ENCODE measurements around the gene CENPU. TPM values are rescaled to one million over a fixed set of nuclear protein-coding genes. Genes with fewer than 3 reads are reported as not detected.

The CENPU gene
- polyA plus RNA-seq, 4 donors = 31.3 to 49.5 (median 42.4) TPM

GRCh38 chr4:184715526-184715925, 18.4 kb downstream of the CENPU start:
- no peak for DNase-seq (ENCODE audit: low read depth in 4 of 4, low spot score in 3 of 4)

DNA sequence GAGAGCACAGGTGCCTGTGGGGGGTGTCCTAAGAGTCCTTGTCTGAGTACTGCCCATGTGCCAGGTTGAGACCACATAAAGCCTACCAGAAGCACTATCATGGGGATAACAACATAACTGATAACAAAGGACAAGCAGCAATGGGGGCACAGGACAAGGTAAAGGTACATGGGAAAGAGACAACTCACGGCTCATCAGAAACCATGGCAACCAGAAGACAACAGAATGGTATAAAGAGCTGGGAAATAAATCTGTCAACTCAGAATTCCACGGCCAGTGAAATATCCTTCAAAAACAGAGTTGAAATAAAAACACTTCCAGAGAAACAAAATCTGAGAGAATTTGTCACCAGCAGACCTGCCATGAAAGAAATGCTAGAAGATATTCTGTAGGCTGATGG, 20.0 kb downstream of the CENPU start:
- no peak for DNase-seq (ENCODE audit: low read depth in 4 of 4, low spot score in 3 of 4)

DNA sequence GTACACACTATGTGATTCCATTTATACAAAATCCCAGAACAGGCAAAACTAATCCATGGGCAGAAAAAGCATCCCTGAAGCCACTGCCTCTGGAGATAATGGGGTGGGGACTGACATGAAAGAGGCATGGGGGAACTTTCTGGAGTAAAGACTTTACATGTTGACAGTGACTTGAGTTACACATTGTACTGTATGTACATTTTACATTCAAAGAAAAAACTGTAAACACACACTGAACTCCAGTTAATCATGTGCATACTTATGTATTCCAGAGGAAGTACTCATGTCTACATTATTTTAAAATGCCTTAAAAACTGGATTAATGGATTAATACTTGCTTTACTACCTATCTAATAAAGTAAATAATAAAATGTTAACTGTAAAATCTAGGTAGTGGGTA, 21.6 kb downstream of the CENPU start:
- no peak for DNase-seq (ENCODE audit: low read depth in 4 of 4, low spot score in 3 of 4)

DNA sequence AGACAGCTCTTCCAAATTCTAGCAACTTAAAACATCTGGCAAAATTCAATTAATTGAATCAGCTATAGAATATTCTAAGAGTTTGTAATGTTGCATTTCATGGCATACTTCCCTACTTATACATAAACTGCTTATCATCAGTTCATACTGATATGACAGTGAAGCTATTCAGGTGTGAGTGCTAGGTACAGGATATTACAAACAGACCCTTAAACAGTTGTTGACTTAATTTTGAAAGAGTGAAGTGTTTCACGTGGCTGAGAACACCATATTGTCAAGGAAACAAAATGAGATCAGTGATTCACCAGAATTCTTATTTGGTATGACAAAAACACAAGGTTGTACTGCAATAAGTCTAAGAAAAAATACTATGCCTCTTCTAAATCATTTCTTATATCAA, 27.4 kb downstream of the CENPU start:
- no peak for DNase-seq (ENCODE audit: low read depth in 4 of 4, low spot score in 3 of 4)

DNA sequence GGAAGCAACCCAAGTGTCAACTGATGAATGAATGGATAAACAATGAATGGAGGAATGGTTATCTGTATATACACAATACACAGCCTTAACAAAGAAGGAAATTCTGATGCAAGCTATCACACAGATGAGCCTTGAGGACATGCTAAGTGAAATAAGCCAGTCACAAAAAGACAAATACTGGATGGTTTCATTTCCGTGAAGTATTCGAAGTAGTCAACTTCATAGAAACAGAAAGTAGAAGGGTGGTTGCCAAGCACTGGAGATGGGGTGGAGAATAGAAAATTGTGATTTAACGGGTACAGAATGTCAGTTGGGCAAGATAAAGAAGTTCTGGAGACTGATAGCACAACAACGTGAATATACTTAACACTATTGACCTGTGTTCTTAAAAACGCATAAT, 28.2 kb downstream of the CENPU start:
- no peak for DNase-seq (ENCODE audit: low read depth in 4 of 4, low spot score in 3 of 4)

DNA sequence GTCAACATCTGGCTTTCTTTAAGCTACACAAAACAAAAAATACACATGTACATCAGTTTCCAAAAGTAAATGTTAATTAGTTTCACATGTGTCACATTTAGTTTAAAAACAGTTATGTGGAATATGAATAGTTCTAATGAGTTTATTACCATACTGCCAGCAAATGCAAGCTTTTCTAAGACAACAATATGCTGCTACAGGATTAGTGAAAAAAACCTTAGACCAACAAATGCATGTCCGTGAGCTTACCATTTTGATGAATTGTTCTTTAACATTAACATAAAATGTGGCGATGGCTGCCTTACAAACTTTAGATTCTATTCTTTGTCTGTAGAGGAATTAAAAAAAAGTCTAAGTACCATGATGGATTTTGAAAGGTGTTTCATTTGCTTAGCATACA, 31.8 kb downstream of the CENPU start:
- DNase-seq (ENCODE audit: low read depth in 4 of 4, low spot score in 3 of 4) = no peak

- DNase-seq (ENCODE audit: low read depth in 4 of 4, low spot score in 3 of 4) = no peak
These were observed 34.0 kb downstream of the CENPU start for GRCh38 chr4:184699941-184700340.

- DNase-seq (ENCODE audit: low read depth in 4 of 4, low spot score in 3 of 4) = no peak
These were observed 35.9 kb downstream of the CENPU start for GRCh38 chr4:184697956-184698355.

- DNase-seq (ENCODE audit: low read depth in 4 of 4, low spot score in 3 of 4) = no peak
These were observed 38.6 kb downstream of the CENPU start for GRCh38 chr4:184695178-184695896.

DNA sequence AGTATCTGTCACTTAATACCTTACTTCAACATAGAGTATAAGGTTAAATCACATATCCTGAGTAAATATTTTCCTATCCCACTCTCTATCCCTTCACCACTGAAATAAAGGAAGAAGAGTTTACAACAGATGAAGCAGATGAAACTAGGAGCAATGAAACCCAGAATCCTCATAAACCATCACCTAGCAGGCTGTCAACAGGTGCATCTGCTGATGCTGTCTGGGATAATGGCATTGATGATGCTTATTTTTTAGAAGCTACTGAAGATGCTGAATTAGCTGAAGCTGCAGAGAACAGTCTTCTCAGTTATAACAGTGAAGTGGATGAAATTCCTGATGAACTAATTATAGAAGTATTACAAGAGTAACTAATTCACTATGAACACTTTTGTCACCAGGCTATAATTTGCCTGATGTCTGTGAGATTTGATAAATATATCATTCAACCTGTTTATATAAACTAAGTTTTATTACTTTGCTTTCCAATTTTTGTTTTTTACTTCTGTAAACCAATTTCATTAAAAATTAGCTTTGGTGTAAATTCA, 39.4 kb downstream of the CENPU start:
- DNase-seq (ENCODE audit: low read depth in 4 of 4, low spot score in 3 of 4) = no peak

DNA sequence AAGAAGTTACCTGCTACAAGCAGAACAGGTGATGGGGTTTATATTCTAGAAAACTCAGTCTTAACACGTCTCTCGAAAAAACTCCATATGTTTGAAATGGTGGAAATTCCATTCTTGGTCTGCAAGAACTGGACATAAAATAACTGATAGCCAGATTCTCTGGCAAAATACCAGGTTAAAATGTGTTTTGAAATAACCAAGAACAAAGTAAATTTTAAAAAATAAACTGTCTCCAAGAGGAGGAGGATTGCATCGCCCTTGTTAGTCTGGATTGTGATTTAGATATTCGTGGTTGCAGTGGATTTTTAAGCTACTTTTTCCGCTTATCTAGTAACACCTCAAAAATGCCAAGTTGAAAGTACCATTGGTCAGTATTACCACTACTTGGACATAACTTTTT, 40.8 kb downstream of the CENPU start:
- DNase-seq (ENCODE audit: low read depth in 4 of 4, low spot score in 3 of 4) = no peak

DNA sequence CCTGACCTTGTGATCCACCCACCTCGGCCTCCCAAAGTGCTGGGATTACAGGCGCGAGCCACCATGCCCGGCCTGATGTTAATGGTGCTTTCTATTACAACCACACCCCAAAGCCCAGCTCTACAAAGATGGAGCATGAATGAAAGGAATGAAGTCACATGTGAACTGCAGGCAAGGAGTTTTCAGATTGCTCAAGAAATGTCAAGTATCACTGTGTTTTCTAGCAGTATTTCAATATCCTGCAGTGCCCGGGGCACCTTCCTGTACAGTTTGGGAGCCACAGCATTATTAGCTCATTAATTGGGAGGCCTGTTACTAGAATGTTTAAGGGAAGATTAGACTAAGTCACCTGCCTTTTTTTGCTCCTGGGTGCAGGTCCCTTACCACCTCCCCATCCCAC, 44.2 kb downstream of the CENPU start:
- DNase-seq (ENCODE audit: low read depth in 4 of 4, low spot score in 3 of 4) = no peak

GRCh38 chr4:184688447-184688846, 45.4 kb downstream of the CENPU start:
- no peak for DNase-seq (ENCODE audit: low read depth in 4 of 4, low spot score in 3 of 4)

DNA sequence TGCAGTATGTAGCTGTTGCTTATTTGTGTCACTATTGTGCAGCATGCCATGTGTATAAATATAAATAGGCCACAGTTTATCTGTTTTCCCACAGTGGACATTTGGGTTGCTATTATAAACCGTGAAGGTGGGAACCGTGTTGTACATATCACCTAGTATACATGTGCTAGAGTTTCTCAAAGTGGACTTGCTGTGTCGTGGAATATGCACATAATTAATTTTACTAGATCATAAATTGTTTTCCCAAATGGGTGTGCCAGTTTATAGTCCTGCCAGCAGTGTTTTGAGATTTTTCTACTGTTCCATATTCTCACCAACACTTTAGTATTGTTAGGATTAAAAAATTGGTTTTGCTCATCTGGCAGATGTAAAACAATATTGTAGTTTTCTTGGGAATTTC, 45.9 kb downstream of the CENPU start:
- no peak for DNase-seq (ENCODE audit: low read depth in 4 of 4, low spot score in 3 of 4)

DNA sequence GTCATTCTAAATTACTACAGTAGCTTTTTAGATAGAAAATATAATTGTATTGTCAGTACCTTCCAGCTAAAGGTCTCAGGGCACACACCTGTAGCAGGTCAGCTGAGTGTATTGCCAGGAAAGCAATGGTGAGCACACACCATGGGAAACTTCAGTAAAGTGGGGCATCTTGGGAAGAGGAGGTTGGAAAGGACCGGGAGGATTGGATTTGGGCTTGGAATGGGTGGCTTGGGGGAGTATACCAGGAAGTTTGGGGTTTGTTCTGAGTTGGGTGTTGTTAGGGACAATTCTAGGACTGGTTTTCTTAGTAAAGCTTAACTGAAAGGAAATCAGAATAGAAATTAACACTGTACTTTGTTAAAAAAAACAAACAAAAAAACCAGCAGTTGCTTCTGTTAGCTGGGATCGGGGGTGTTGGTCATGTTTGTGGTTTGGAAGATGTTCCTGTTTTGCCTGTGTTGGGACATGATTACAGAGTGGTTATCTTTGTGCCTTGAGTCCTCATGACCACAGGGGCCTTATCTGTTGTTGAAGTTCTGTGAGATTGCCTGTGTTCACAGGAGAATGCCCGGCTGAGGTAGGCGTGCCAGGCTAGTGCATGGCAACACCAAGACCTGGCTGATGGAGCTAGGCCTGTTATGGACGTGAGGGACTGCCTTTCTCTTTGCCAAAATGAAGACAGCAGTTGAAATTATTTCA, 49.3 kb downstream of the CENPU start:
- no peak for DNase-seq (ENCODE audit: low read depth in 4 of 4, low spot score in 3 of 4)

- no peak for DNase-seq (ENCODE audit: low read depth in 4 of 4, low spot score in 3 of 4)
These were observed 52.0 kb downstream of the CENPU start for GRCh38 chr4:184681916-184682315.

DNA sequence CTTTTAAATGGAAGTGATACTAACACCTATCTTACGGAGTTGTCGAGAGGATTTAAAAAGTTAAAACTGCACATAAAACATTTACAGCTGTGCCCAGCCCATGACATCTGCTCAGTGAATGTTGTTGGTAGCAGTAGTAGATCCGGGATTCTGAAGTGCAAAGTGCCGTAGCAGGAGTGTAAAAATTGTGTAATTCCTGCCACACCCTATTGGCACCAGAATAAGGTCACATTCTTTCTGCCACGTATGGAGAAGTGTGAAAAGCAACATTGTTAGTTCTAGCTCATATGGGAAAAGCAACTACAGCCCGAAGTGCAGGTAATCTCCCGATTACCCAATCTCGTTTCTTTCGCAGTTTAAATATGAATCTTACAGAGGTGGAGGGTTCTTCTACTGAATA, 53.2 kb downstream of the CENPU start:
- no peak for DNase-seq (ENCODE audit: low read depth in 4 of 4, low spot score in 3 of 4)

DNA sequence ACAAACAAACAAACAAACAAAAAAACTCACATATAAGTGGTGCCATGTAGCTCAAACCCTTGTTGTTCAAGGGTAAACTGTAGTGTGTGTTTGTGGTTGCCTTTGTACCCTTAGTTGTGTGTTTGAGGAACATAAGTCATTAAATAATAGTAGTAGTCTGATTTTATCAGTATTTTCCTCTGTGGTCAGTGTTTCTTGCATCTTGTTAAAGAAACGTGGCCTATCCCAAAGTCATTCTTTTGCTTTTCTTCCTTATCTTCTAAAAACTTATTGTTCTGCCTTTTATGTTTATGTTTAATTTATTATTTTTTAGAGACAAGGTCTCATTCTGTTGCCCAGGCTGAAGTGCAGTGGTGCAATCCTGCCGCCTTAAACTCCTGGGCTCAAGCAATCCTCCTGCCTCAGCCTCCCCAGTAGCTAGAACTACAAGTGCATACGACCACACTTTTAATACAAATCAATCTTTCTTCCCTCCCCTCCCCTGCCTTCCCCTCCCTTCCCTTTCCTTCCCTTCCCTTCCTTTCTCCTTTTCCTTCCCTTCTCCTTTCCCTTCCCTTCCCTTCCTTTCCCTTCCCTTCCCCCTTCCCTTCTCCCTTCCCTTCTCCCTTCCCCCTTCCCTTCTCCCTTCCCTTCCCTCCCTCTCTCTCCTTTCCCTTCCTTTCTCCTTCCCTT, 57.9 kb downstream of the CENPU start:
- DNase-seq (ENCODE audit: low read depth in 4 of 4, low spot score in 3 of 4) = no peak

DNA sequence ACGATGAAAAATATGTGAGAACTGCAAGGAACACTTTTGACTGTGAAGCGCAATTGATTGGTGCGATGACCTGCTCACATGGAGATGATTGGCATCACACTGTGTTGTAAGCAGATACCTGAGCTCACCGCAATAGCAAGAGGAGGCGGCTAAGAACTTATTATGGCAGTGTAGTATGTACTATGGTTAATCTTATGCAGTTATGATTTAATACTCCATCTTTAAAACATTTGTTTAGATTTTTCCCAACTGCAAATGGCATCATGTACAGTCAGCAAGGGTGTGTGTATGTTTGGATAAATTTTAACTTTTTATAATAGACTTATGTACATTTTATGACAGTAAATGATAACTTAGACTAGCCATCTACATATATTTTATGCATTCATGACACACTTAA, 58.9 kb downstream of the CENPU start:
- DNase-seq (ENCODE audit: low read depth in 4 of 4, low spot score in 3 of 4) = no peak

DNA sequence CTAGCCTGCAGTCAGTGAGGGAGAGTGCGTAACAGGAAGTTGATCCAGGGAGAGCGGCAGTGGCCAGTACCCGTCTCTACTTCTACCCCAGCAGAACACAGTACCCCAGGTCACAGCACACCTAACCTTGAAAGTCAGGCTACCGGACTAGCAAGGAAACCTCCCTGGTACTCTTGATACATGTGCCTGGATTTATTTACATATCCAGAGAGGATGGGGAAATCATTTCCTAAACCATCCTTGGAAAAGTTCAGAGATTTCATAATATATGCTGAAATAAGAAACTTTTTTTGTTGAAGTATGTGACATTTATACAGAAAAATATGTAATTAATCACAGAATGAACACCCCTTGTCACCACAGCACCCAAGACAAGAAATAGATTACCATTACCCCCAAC, 59.9 kb downstream of the CENPU start:
- DNase-seq (ENCODE audit: low read depth in 4 of 4, low spot score in 3 of 4) = no peak

DNA sequence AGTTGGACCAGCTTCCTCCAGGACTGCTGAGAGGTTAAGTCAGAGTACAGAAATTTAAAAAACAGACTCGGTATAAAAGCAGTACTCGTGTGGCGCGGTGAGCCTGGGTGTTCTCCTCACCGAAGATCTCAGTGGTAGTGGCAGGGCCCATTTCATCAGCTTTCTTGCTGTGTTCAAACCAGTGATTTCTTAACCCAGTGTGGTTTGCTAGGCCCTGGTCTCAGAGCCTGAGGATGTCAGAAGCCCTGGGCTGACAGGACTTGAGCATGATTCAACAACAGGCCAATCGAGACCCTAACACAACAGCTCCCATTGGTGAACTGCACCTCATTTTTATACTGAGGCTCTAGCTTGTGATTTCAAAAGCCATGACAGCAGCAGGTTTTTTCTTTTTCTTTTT, 61.2 kb downstream of the CENPU start:
- no peak for DNase-seq (ENCODE audit: low read depth in 4 of 4, low spot score in 3 of 4)

- DNase-seq (ENCODE audit: low read depth in 4 of 4, low spot score in 3 of 4) = no peak
These were observed 62.8 kb downstream of the CENPU start for GRCh38 chr4:184671101-184671500.

Data from right renal pelvis (tissue), 4 donors.